ENCODE measurements around the gene MSH4. TPM values are rescaled to one million over a fixed set of nuclear protein-coding genes. Genes with fewer than 3 reads are reported as not detected.

Gene MSH4
- polyA plus RNA-seq, 1 donor (not counting 4 experiments of a cell fraction or from before 2014, with no cell fraction given): 0.13 TPM

DNA sequence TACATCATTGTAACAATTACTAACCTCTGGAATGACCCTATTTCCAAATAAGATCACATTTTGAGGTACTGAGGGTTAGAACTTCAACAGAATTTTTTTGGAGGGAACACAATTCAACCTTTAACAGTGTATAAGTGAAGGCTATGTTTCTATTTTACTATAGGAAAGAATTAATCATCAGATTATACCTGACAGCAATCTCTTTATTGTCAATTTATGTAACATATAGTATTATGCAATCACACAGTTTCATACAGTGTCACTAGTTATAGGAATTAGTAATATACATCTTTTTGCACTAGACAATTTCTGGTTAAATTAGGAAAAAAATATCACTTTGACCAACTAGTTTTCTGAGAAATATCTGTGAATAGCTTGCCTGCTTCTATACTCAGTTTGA is 59.1 kb downstream of the MSH4 start:
- TF ChIP-seq, protein P1, sequence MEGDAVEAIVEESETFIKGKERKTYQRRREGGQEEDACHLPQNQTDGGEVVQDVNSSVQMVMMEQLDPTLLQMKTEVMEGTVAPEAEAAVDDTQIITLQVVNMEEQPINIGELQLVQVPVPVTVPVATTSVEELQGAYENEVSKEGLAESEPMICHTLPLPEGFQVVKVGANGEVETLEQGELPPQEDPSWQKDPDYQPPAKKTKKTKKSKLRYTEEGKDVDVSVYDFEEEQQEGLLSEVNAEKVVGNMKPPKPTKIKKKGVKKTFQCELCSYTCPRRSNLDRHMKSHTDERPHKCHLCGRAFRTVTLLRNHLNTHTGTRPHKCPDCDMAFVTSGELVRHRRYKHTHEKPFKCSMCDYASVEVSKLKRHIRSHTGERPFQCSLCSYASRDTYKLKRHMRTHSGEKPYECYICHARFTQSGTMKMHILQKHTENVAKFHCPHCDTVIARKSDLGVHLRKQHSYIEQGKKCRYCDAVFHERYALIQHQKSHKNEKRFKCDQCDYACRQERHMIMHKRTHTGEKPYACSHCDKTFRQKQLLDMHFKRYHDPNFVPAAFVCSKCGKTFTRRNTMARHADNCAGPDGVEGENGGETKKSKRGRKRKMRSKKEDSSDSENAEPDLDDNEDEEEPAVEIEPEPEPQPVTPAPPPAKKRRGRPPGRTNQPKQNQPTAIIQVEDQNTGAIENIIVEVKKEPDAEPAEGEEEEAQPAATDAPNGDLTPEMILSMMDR (optimal IDR thresholded peaks at IDR 0.05 in 1 of 3, IDR thresholded peaks at IDR 0.05 in 1 of 3, conservative IDR thresholded peaks at IDR 0.05 in 1 of 3; ENCODE audit: extremely low read depth in 1 of 3, insufficient read depth in 2 of 3, low read length in 3 of 3): no peak
- no peak for TF ChIP-seq EZH2 (IDR thresholded peaks at IDR 0.05; ENCODE audit: low read length)
- no peaks in the 10 kb centered on the region for H3K9me1 ChIP-seq (ENCODE audit: control insufficient read depth, extremely low read depth, insufficient read depth, low read length)
- H3K27ac ChIP-seq (ENCODE audit: control insufficient read depth, insufficient read depth, low read length): no peak overlapping the region
- no peak overlapping the region for H3K4me2 ChIP-seq (ENCODE audit: control insufficient read depth, extremely low read depth, insufficient read depth, low read depth, low read length)
- no peak overlapping the region for H2AFZ ChIP-seq (ENCODE audit: control insufficient read depth, low read length)
- H3K27me3 ChIP-seq (ENCODE audit: control insufficient read depth, extremely low read depth, insufficient read depth, low read length): no peaks in the 10 kb centered on the region
- no peaks in the 10 kb centered on the region for H3K79me2 ChIP-seq (ENCODE audit: control insufficient read depth, insufficient read depth, low read length)
- FAIRE-seq (no peak), DNase-seq (ENCODE audit: low read depth, low spot score) (no peak)
- peaks cover 2% of the 10 kb centered on the region for H3K9me3 ChIP-seq (ENCODE audit: control insufficient read depth, low read depth, low read length)
- H4K20me1 ChIP-seq (ENCODE audit: control insufficient read depth, extremely low read depth, insufficient read depth, low read length): no peaks in the 10 kb centered on the region
- dilution Hi-C loops (cut with MboI; ENCODE audit: extremely low pct_ligation_motif_present, low sequenced_read_pairs): no loop called here
- H3K9ac ChIP-seq (ENCODE audit: control insufficient read depth, extremely low read depth, insufficient read depth, low read length): no peak overlapping the region
- no peaks in the 10 kb centered on the region for H3K4me1 ChIP-seq (ENCODE audit: control insufficient read depth, extremely low read depth, insufficient read depth, low read length)
- no peak overlapping the region for H3K4me3 ChIP-seq (ENCODE audit: control insufficient read depth in 2 of 3, extremely low read depth in 1 of 3, insufficient read depth in 2 of 3, low read depth in 1 of 3, low read length in 3 of 3)
- no peaks in the 10 kb centered on the region for H3K36me3 ChIP-seq (ENCODE audit: control insufficient read depth in 2 of 2, extremely low read depth in 1 of 2, insufficient read depth in 2 of 2, low read length in 2 of 2)

- no peaks in the 10 kb centered on the region for H3K9me1 ChIP-seq (ENCODE audit: control insufficient read depth, extremely low read depth, insufficient read depth, low read length)
- H2AFZ ChIP-seq (ENCODE audit: control insufficient read depth, low read length): no peak overlapping the region
- no peak overlapping the region for H3K4me2 ChIP-seq (ENCODE audit: control insufficient read depth, extremely low read depth, insufficient read depth, low read depth, low read length)
- no peaks in the 10 kb centered on the region for H3K36me3 ChIP-seq (ENCODE audit: control insufficient read depth in 2 of 2, extremely low read depth in 1 of 2, insufficient read depth in 2 of 2, low read length in 2 of 2)
- H3K4me3 ChIP-seq (ENCODE audit: control insufficient read depth in 2 of 3, extremely low read depth in 1 of 3, insufficient read depth in 2 of 3, low read depth in 1 of 3, low read length in 3 of 3): no peak overlapping the region
- H3K9ac ChIP-seq (ENCODE audit: control insufficient read depth, extremely low read depth, insufficient read depth, low read length): no peak overlapping the region
- H3K27me3 ChIP-seq (ENCODE audit: control insufficient read depth, extremely low read depth, insufficient read depth, low read length): no peaks in the 10 kb centered on the region
- H3K79me2 ChIP-seq (ENCODE audit: control insufficient read depth, insufficient read depth, low read length): no peaks in the 10 kb centered on the region
- H3K4me1 ChIP-seq (ENCODE audit: control insufficient read depth, extremely low read depth, insufficient read depth, low read length): no peaks in the 10 kb centered on the region
- FAIRE-seq (no peak), DNase-seq (ENCODE audit: low read depth, low spot score) (no peak)
- no peaks in the 10 kb centered on the region for H3K9me3 ChIP-seq (ENCODE audit: control insufficient read depth, low read depth, low read length)
- dilution Hi-C loops (cut with MboI; ENCODE audit: extremely low pct_ligation_motif_present, low sequenced_read_pairs): no loop called here
- no peak overlapping the region for H3K27ac ChIP-seq (ENCODE audit: control insufficient read depth, insufficient read depth, low read length)
- H4K20me1 ChIP-seq (ENCODE audit: control insufficient read depth, extremely low read depth, insufficient read depth, low read length): no peaks in the 10 kb centered on the region
- TF ChIP-seq EZH2 (IDR thresholded peaks at IDR 0.05; ENCODE audit: low read length): no peak
- TF ChIP-seq, protein P1 (optimal IDR thresholded peaks at IDR 0.05 in 1 of 3, IDR thresholded peaks at IDR 0.05 in 1 of 3, conservative IDR thresholded peaks at IDR 0.05 in 1 of 3; ENCODE audit: extremely low read depth in 1 of 3, insufficient read depth in 2 of 3, low read length in 3 of 3): no peak
These were observed 65.1 kb downstream of the MSH4 start for GRCh38 chr1:75861831-75862230.
